VCaP (cell line): ENCODE results near the gene TNP2.

ENCODE experiments used
- H3K27ac ChIP-seq: fragments of 450-650 bp; 2 replicates; pipeline ENCODE4 v1.5.1; 2017
- CTCF ChIP-seq: fragments of 450-650 bp; conservative IDR thresholded peaks from 2 replicates; pipeline ENCODE4 v1.5.1; 2017; ENCODE audit warnings: mild to moderate bottlenecking, moderate library complexity

The TNP2 gene

GRCh38 chr16:11298143-11298900 is 29.2 kb upstream of the TNP2 start:
- peak overlapping the region; percentile 92 for H3K27ac ChIP-seq
- TF ChIP-seq CTCF, result no peak

GRCh38 chr16:11297492-11298142 is 28.5 kb upstream of the TNP2 start:
- TF ChIP-seq CTCF, result peak; percentile 30
- H3K27ac ChIP-seq, result peak overlapping the region; percentile 92

GRCh38 chr16:11296706-11297491 is 27.8 kb upstream of the TNP2 start:
- no peak for TF ChIP-seq CTCF
- peak overlapping the region; percentile 92 for H3K27ac ChIP-seq

DNA sequence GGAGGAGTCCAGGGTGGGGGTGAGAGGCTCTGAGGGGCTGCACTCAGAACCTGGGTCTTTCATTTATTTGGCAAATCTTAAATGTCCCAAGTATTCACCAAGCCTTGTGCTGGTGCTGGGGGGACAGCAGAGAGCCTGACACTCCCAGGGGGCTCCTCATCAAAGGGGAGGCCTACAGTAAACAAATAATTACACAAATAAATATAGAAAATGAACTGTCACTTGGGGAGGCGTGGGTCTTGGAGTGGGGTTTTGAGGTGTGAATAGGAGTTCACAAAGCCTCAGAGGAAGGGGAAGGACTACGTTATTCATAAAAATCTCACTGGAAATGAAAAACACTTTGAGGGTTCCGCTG is 27.2 kb upstream of the TNP2 start:
- TF ChIP-seq CTCF, result no peak

GRCh38 chr16:11295672-11296071 is 26.5 kb upstream of the TNP2 start:
- H3K27ac ChIP-seq, result peak overlapping the region; percentile 92
- no peak for TF ChIP-seq CTCF

More for the DNA sequence above, 27.2 kb upstream of the TNP2 start:
- peak overlapping the region; percentile 92 for H3K27ac ChIP-seq

DNA sequence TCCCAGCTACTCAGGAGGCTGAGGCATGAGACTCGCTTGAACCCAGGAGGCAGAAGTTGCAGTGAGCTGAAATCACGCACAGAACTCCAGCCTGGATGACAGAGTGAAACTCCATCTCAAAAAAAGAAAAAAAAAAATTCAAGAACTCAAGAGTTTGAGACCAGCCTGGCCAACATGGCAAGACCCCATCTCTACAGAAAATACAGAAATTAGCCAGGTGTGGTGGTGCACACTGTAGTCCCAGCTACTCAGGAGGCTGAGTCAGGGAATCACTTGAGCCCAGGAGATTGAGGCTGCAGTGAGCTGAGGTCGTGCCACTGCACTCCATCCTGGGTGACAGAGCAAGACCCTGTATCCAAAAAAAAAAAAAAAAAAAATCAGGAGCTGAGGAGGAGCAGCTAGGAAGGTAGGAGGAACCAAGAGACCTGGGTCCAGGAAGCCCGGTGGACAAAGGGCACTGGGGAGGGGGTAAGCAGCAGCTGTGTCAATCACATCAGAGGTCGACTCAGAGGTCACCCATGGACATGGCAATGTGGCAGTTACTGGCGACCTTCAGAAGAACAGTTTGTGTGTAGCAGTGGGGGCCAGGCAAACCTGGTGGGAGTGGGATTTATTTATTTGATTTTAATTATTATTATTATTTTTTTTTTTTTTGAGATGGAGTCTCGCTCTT is 23.1 kb upstream of the TNP2 start:
- TF ChIP-seq CTCF, result no peak
- H3K27ac ChIP-seq, result no peak overlapping the region
